DOHH2 (cell line): ENCODE results near the gene SLC44A3.

Experiments used
- H3F3A ChIP-seq: fragments of 200-600 bp; sonication (generic), shearing (Covaris generic); 2 replicates; pipeline ENCODE4 v1.6.0; 2016; ENCODE audit warnings: antibody characterized with exemption, mild to moderate bottlenecking; ENCODE audit not compliant: control insufficient read depth, insufficient read depth
- H3K27ac ChIP-seq: fragments of 200-600 bp; sonication (generic); 2 replicates; pipeline ENCODE4 v1.5.1; 2014; ENCODE audit warnings: low read depth, mild to moderate bottlenecking, low read length, moderate library complexity
- H3K27me3 ChIP-seq: fragments of 200-600 bp; sonication (generic); 2 replicates; pipeline ENCODE4 v1.6.1; 2014; ENCODE audit warnings: mild to moderate bottlenecking, low read length, mixed read lengths; ENCODE audit not compliant: control insufficient read depth
- H3K36me3 ChIP-seq: fragments of 200-600 bp; sonication (generic); 2 replicates; pipeline ENCODE4 v1.6.1; 2014; ENCODE audit warnings: mild to moderate bottlenecking, low read length, moderate library complexity, mixed read lengths; ENCODE audit not compliant: control insufficient read depth
- H3K4me1 ChIP-seq: fragments of 200-600 bp; sonication (generic); 2 replicates; pipeline ENCODE4 v1.6.1; 2014; ENCODE audit warnings: mild to moderate bottlenecking, low read length, mixed read lengths; ENCODE audit not compliant: control insufficient read depth
- H3K4me2 ChIP-seq: fragments of 200-600 bp; sonication (generic); 2 replicates; pipeline ENCODE4 v1.6.0; 2014; ENCODE audit warnings: mild to moderate bottlenecking, low read length, moderate library complexity
- H3K4me3 ChIP-seq: fragments of 200-600 bp; sonication (generic); 2 replicates; pipeline ENCODE4 v1.5.1; 2014; ENCODE audit warnings: mild to moderate bottlenecking, low read length, mixed read lengths
- H3K79me2 ChIP-seq: fragments of 200-600 bp; sonication (generic); 2 replicates; pipeline ENCODE4 v1.6.1; 2014; ENCODE audit warnings: mild to moderate bottlenecking, low read length, mixed read lengths; ENCODE audit not compliant: control insufficient read depth
- H3K9me2 ChIP-seq: fragments of 200-600 bp; sonication (generic); replicated peaks from 2 replicates; pipeline ENCODE4 v1.6.1; 2014; ENCODE audit warnings: mild to moderate bottlenecking, low read length, mixed read lengths; ENCODE audit not compliant: control insufficient read depth
- H3K9me3 ChIP-seq: fragments of 200-600 bp; sonication (generic); 2 replicates; pipeline ENCODE4 v1.6.1; 2014; ENCODE audit warnings: antibody characterized with exemption, low read length, mixed read lengths; ENCODE audit not compliant: control insufficient read depth, insufficient read depth
- H4K20me1 ChIP-seq: fragments of 200-600 bp; sonication (generic); 2 replicates; pipeline ENCODE4 v1.6.0; 2014; ENCODE audit warnings: low read depth, mild to moderate bottlenecking, antibody characterized with exemption, low read length, moderate library complexity; ENCODE audit not compliant: control insufficient read depth, insufficient read depth
- EZH2phosphoT487 ChIP-seq: fragments of 200-600 bp; sonication (generic); IDR thresholded peaks from 2 replicates; pipeline ENCODE4 v1.6.1; 2017; ENCODE audit warnings: borderline replicate concordance, mild to moderate bottlenecking, antibody characterized with exemption, low read length, moderate library complexity, mixed read lengths
- TF ChIP-seq, protein P1 (sequence below): fragments of 200-600 bp; sonication (generic); IDR thresholded peaks from one replicate; pipeline ENCODE4 v1.5.1; 2014; ENCODE audit warnings: antibody characterized with exemption, mild to moderate bottlenecking, low read depth, low read length; ENCODE audit not compliant: poor library complexity, severe bottlenecking

SLC44A3 gene

DNA sequence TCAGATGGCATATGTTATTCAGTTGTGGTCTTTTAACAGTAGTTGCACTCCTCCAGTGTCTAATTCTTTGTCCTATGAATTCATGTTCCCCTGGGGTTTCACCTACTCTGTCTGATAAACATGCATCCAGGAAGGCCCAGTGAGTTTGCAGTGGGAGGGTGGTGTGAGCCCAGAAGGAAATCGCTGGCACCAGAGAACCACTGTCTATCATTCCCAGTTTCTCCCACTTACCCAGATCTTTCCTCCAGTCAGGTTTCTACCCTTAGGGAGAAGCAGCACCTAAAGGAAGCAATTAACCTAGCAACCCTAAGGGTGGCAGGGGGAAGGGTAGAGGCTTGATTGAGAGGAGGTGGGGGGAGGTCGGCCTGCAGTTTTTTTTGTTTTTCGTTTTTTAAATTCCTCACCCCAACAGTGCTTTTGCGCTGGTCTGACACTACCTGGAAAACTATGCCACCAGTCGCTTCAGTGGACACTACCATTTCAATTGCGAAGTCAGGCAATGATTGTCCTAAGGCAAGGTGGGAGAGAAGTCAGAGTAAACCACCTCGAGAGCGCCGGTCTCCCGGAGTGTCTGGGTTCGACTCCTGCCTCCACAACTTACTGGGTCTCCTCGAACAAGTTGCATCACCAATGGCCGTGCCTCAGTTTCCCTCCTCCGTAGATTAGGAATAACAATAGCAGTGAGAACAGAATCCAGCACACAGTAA lies 766 bp upstream of the SLC44A3 start:
- TF ChIP-seq, protein P1, sequence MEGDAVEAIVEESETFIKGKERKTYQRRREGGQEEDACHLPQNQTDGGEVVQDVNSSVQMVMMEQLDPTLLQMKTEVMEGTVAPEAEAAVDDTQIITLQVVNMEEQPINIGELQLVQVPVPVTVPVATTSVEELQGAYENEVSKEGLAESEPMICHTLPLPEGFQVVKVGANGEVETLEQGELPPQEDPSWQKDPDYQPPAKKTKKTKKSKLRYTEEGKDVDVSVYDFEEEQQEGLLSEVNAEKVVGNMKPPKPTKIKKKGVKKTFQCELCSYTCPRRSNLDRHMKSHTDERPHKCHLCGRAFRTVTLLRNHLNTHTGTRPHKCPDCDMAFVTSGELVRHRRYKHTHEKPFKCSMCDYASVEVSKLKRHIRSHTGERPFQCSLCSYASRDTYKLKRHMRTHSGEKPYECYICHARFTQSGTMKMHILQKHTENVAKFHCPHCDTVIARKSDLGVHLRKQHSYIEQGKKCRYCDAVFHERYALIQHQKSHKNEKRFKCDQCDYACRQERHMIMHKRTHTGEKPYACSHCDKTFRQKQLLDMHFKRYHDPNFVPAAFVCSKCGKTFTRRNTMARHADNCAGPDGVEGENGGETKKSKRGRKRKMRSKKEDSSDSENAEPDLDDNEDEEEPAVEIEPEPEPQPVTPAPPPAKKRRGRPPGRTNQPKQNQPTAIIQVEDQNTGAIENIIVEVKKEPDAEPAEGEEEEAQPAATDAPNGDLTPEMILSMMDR: no peak
- TF ChIP-seq EZH2phosphoT487: no peak
- Histone ChIP-seq H3K36me3 (no peaks in the 10 kb centered on the region), H3K27me3 (peaks cover 27% of the 10 kb centered on the region), H3K4me2 (no peak overlapping the region), H3K4me3 (peak overlapping the region; percentile 18; the same call in 1 of the 2 replicates), H3K27ac (no peak overlapping the region), H3F3A (no peaks in the 10 kb centered on the region), H3K79me2 (no peaks in the 10 kb centered on the region), H3K9me3 (no peaks in the 10 kb centered on the region), H3K4me1 (no peaks in the 10 kb centered on the region), H3K9me2 (no peaks in the 10 kb centered on the region), H4K20me1 (no peaks in the 10 kb centered on the region)

DNA sequence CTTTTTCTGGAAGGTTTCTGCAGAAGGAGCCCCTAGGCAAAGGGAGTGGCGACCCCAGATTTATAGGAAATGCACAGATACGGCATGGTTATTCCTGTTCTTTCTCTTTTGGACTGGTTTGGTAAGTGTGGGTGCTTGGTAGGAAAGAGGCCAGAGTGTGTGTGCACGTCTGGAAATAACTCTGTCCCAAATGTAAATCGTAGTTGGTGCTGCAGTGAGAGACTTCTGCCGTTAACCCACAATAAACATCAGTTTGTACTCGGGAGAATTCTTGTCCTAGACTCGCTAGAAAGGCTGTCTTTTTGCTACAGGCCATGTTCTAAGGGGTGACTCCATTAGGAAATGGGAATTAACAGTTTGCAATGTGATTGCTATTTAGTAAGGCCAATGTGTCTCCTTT lies 779 bp downstream of the SLC44A3 start:
- Histone ChIP-seq H3K27me3 (peaks cover 32% of the 10 kb centered on the region), H3K9me2 (no peaks in the 10 kb centered on the region), H3K79me2 (no peaks in the 10 kb centered on the region), H4K20me1 (no peaks in the 10 kb centered on the region), H3K4me2 (no peak overlapping the region), H3K36me3 (no peaks in the 10 kb centered on the region), H3K4me3 (no peak overlapping the region), H3K9me3 (no peaks in the 10 kb centered on the region), H3K27ac (no peak overlapping the region), H3K4me1 (no peaks in the 10 kb centered on the region), H3F3A (no peaks in the 10 kb centered on the region)
- TF ChIP-seq, protein P1: no peak
- no peak for TF ChIP-seq EZH2phosphoT487

DNA sequence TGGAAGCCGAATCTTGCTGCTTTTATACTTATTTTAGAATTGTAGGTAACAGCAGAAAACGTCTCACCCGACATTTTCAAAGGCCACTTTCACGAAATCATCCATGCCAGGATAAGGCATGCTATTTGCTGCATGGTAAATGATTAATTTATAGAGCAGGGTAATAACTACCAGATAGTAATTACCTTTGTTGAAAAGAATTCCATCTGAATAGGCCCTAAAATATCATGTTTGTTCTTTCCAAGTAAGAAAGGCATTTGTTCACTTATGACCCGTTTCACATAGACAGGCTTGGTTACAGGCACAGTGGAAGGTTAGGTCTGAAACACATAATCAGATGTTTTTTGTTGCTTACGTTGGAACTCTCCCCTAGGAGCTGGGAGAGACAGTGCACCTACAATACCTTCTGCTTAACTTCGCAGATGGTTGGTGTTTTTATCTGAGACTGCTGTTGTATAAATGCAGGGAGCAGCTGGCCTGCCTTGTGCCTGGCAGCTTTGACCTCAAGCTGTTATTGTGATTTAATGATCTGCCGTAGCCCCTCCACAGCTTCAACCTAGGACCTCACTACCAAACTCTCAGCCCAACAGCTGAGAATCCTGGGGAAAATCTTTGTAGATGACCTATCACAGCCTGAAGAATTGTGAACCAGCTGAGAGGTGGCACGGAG lies 1.6 kb downstream of the SLC44A3 start:
- Histone ChIP-seq H3K27ac (no peak overlapping the region), H4K20me1 (no peaks in the 10 kb centered on the region), H3K9me3 (no peaks in the 10 kb centered on the region), H3K36me3 (no peaks in the 10 kb centered on the region), H3K4me3 (no peak overlapping the region), H3F3A (no peaks in the 10 kb centered on the region), H3K79me2 (no peaks in the 10 kb centered on the region), H3K4me2 (no peak overlapping the region), H3K9me2 (no peaks in the 10 kb centered on the region), H3K27me3 (peaks cover 33% of the 10 kb centered on the region), H3K4me1 (no peaks in the 10 kb centered on the region)
- TF ChIP-seq, protein P1: no peak
- TF ChIP-seq EZH2phosphoT487: no peak
